ENCODE results near the gene TBCD.

The TBCD gene

GRCh38 chr17:82751571-82752370 is at the start of gene TBCD:
TBCD (plus strand) TSS chr17:82752065; CDS start chr17:82752194, 129 bp downstream.
- peak; percentile 81 for DNase-seq (ENCODE audit: low read depth)

GRCh38 chr17:82702231-82702927 is 49.5 kb upstream of the TBCD start:
- DNase-seq (ENCODE audit: low read depth) = no peak

GRCh38 chr17:82703036-82703745 is 48.7 kb upstream of the TBCD start:
- no peak for DNase-seq (ENCODE audit: low read depth)

GRCh38 chr17:82703935-82704865 is 47.7 kb upstream of the TBCD start:
- DNase-seq (ENCODE audit: low read depth) = no peak

- DNase-seq (ENCODE audit: low read depth) = no peak
Observed at GRCh38 chr17:82704886-82705285, 47.0 kb upstream of the TBCD start.

- no peak for DNase-seq (ENCODE audit: low read depth)
Observed at GRCh38 chr17:82705756-82706155, 46.1 kb upstream of the TBCD start.

GRCh38 chr17:82709024-82709675 is 42.7 kb upstream of the TBCD start:
- DNase-seq (ENCODE audit: low read depth) = no peak

- DNase-seq (ENCODE audit: low read depth) = no peak
Observed at GRCh38 chr17:82709676-82710498, 42.0 kb upstream of the TBCD start.

- no peak for DNase-seq (ENCODE audit: low read depth)
Observed at GRCh38 chr17:82710499-82711232, 41.2 kb upstream of the TBCD start.

- DNase-seq (ENCODE audit: low read depth) = no peak
Observed at GRCh38 chr17:82713071-82713723, 38.7 kb upstream of the TBCD start.

- peak; percentile 90 for DNase-seq (ENCODE audit: low read depth)
Observed at GRCh38 chr17:82716203-82717010, 35.5 kb upstream of the TBCD start, which contains the start of gene FN3KRP. FN3KRP (plus strand) TSS chr17:82716706; CDS start chr17:82716756, 50 bp downstream.

GRCh38 chr17:82718986-82719685 is 32.7 kb upstream of the TBCD start:
- DNase-seq (ENCODE audit: low read depth) = no peak

GRCh38 chr17:82720204-82720603 is 31.7 kb upstream of the TBCD start:
- DNase-seq (ENCODE audit: low read depth) = no peak

- DNase-seq (ENCODE audit: low read depth) = no peak
Observed at GRCh38 chr17:82722341-82723013, 29.4 kb upstream of the TBCD start.

- DNase-seq (ENCODE audit: low read depth) = no peak
Observed at GRCh38 chr17:82723169-82723807, 28.6 kb upstream of the TBCD start.

- no peak for DNase-seq (ENCODE audit: low read depth)
Observed at GRCh38 chr17:82726427-82726826, 25.4 kb upstream of the TBCD start.
